H1 (cell line): Measurements from ENCODE around the gene XAF1. TPM values are rescaled to one million over a fixed set of nuclear protein-coding genes. Genes with fewer than 3 reads are reported as not detected.

Source experiments
- ASH2L ChIP-seq: fragments of 200-600, 300-600 bp; sonication (generic); IDR thresholded peaks from one replicate; pipeline ENCODE4 v1.7.1; 2017; ENCODE audit warnings: low read length
- CEBPB ChIP-seq: IDR thresholded peaks from 2 replicates; pipeline ENCODE4 v1.6.1; 2012; ENCODE audit warnings: low read depth, low read length
- EP300 ChIP-seq, 2 experiments: IDR thresholded peaks; 1 replicate in 1 of 2; 2 replicates in 1 of 2; pipeline ENCODE4 v1.6.1; 2011 to 2012; ENCODE audit warnings: low read depth in 2 of 2, low read length in 2 of 2, mild to moderate bottlenecking in 2 of 2, borderline replicate concordance in 1 of 2, inconsistent platforms in 1 of 2, moderate library complexity in 1 of 2
- FOSL1 ChIP-seq: IDR thresholded peaks from 2 replicates; pipeline ENCODE4 v1.6.1; 2011; ENCODE audit warnings: mild to moderate bottlenecking, low read depth, low read length, moderate library complexity; ENCODE audit not compliant: insufficient read depth
- RFX5 ChIP-seq: IDR thresholded peaks from 2 replicates; pipeline ENCODE4 v1.6.1; 2011; ENCODE audit warnings: low read depth, low read length, improper control_type of control experiment, borderline replicate concordance
- SP4 ChIP-seq: IDR thresholded peaks from 2 replicates; pipeline ENCODE4 v1.6.1; 2012; ENCODE audit warnings: low read length, inconsistent platforms
- TAF7 ChIP-seq: optimal IDR thresholded peaks from 2 replicates; pipeline ENCODE3; 2011; ENCODE audit warnings: low read depth, mild to moderate bottlenecking, inconsistent platforms, low read length, moderate library complexity, borderline replicate concordance
- polyA plus RNA-seq, 7 experiments: library from polyadenylated mRNA; depleted of rRNA in 3 of 7; stranded (reverse) in 5 of 7; unstranded in 2 of 7; fragments of >200 nt in 5 of 7; fragments of 200-250 nt in 2 of 7; gene quantifications; 1 replicate in 5 of 7; 2 replicates in 1 of 7; 4 replicates in 1 of 7; pipeline versions ENCODE4 v1.2.1 to v1.2.3, GENCODE V29; 2011 to 2013; ENCODE audit warnings: missing spikeins in 2 of 7, mixed read lengths in 2 of 7
- total RNA-seq: library from RNA; stranded (reverse); fragmentation: NEBNext Ultra II Directional; extraction: Animal tissue kit (Norgen Biotek cat#: 25700); gene quantifications from 2 replicates; pipeline ENCODE4 v1.2.1, GENCODE V29; 2021
- TF ChIP-seq, protein P1 (sequence below), 3 experiments: IDR thresholded peaks; 1 replicate in 2 of 3; 2 replicates in 1 of 3; pipeline versions ENCODE4 v1.5.1 to v1.6.1; 2011; ENCODE audit warnings: low read length in 3 of 3, mild to moderate bottlenecking in 3 of 3, inconsistent platforms in 2 of 3, low read depth in 1 of 3, moderate library complexity in 1 of 3; ENCODE audit not compliant: insufficient read depth in 1 of 3; ENCODE audit errors: control extremely low read depth in 1 of 3
- TF ChIP-seq, protein P2 (sequence below): IDR thresholded peaks from 2 replicates; pipeline ENCODE4 v1.6.1; 2011; ENCODE audit warnings: low read depth, mild to moderate bottlenecking, low read length; ENCODE audit not compliant: insufficient read depth

Gene XAF1
- total and polyA plus RNA-seq, 2 of the 8 experiments (the other 6 are each of a cell fraction or from before 2014, with no cell fraction given): not detected

DNA sequence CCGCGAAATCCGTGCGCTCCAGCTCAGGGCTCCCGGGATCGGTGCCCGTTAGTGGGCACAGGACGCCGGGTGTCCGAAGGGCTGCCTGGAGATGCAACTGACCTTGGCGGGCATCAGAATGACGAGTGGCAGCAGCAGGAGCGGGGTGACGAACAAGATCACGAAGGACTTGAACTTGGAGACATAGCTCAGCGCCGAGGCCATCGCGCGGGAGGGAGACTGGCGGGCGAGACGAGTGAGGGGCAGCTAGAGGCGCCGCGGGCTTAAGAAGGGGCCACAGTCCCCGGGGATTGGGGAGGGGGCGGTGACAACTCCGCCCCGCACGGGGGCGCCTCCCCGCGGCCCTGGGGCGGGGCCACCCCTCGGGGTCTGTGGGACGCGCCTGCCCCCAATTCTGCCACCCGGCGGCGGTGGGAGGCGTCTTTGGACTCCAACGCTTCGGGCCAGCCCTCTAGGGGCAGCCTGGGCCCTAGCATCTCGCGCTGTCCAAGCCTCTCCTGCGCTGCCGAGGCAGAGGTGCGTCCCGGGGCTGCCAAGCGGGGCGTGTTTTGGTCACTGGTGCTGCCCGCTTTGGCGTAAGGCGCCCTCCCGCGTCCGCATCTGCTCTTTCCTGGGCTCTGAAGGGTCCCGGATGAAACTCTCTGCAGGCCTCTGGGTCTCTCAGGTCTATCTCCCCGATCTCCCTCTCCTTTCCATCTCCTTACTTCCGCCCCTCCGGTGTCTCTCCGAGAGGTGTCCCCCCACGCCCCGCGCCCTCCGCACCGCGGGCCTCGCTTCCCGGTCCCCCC lies 42.5 kb upstream of the XAF1 start, which contains the start of gene SLC13A5 (continued):
- TF ChIP-seq SP4: 0 out of 2 replicates have a peak, but pooled peaks have one; percentile 51
- TF ChIP-seq ASH2L: no peak
- peak; percentile 32 for TF ChIP-seq TAF7
- TF ChIP-seq, protein P1, sequence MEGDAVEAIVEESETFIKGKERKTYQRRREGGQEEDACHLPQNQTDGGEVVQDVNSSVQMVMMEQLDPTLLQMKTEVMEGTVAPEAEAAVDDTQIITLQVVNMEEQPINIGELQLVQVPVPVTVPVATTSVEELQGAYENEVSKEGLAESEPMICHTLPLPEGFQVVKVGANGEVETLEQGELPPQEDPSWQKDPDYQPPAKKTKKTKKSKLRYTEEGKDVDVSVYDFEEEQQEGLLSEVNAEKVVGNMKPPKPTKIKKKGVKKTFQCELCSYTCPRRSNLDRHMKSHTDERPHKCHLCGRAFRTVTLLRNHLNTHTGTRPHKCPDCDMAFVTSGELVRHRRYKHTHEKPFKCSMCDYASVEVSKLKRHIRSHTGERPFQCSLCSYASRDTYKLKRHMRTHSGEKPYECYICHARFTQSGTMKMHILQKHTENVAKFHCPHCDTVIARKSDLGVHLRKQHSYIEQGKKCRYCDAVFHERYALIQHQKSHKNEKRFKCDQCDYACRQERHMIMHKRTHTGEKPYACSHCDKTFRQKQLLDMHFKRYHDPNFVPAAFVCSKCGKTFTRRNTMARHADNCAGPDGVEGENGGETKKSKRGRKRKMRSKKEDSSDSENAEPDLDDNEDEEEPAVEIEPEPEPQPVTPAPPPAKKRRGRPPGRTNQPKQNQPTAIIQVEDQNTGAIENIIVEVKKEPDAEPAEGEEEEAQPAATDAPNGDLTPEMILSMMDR (IDR thresholded peaks at IDR 0.05; ENCODE audit: control extremely low read depth in 1 of 3, insufficient read depth in 1 of 3, low read depth in 1 of 3, low read length in 3 of 3): peak; percentile 47 to 96 (median 72)
- TF ChIP-seq CEBPB: no peak
- TF ChIP-seq EP300 (IDR thresholded peaks at IDR 0.05; ENCODE audit: borderline replicate concordance in 1 of 2, low read depth in 2 of 2, low read length in 2 of 2): no peak
- TF ChIP-seq RFX5: no peak
- TF ChIP-seq FOSL1: no peak
- TF ChIP-seq, protein P2, sequence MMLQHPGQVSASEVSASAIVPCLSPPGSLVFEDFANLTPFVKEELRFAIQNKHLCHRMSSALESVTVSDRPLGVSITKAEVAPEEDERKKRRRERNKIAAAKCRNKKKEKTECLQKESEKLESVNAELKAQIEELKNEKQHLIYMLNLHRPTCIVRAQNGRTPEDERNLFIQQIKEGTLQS: no peak
